ENCODE results near the gene ZNF732.
"Not testable (repeated sequence)": the region's sequence is repeated elsewhere in the genome, so short reads cannot be mapped to it uniquely, and the experiment has no call there.

ZNF732 gene

DNA sequence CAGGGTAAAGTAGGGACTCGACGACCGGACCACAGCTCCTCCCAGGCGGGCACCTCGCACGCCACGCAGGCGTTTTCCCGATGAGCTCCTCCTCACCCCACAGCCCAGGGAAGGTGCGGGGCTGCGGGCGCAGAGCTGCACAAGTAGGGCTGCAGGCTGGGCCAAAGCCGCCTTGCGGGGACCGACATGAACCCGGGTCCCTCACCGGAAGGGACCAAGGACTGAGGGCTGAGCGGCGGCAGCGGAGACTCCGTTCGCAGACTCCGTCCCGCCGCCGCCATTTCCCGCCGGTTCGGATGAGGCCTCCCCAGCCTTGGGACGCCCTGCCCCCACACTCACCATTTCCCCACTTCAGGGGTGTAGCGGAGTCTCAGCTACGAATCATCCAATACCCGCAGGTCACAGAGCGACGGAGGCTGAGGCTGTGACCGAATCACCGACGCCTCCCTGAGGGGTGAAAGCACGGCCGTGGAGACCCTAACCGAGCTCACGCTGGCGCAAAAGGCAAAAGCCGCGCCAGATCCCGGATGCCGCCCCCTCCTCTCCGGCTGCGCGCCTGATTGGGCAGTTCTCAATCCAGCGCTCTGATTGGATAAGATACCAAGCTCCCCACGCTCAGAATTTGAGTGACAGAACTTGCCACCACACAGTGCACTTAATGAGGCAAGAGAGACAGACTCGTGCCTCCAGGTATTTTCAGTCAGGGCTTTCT lies at the start of gene ZNF732:
TSS of gene ZNF732 (minus strand) at position 506 of the 712 bp plus-strand sequence. CDS start at position 342, 164 bp downstream.
- TF ChIP-seq ZNF274 (IDR thresholded peaks at IDR 0.05; ENCODE audit: low read depth, low read length): no peak
- no peak within 1 kb of the TSS for H3K4me3 ChIP-seq (ENCODE audit: low read length)

DNA sequence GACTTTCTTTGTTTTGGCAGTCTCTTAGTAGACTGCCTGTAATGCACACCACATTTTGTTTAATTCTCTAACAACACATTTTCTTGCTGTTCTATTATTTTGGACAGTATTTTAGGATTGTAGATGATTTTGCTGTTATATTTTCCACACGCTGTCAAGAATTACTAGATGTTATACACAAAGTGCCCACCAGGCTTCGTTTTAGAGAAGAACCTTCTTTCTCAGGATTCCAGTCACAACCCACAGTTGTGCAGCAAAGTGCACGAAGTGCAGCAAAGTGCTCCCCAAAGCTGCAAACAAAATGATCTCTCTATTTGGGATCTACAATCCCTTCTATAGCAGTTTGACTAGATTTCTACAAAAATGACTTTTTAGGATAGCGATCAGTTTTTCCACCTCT lies 34.7 kb upstream of the ZNF732 start:
- H3K4me3 ChIP-seq (ENCODE audit: low read length): no peak overlapping the region
- TF ChIP-seq ZNF274 (IDR thresholded peaks at IDR 0.05; ENCODE audit: low read depth, low read length): no peak

DNA sequence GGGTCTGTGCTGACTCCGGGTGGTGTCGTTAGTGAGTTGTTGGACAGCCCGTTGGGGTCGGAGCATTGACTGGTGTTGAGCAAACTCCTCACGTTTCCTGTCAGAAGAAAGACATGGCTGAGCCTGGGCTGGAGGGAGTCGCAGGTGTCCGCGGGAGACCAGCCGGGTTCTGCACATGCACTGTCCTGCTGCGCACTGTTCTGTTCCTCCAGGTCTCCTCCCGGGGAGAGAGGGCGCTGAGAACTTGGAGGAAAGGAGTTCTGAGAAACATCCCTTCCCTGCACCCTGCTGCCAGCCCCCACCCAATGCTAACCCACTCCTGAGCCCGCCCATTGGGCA lies 33.5 kb upstream of the ZNF732 start:
- H3K4me3 ChIP-seq (ENCODE audit: low read length): peak overlapping the region; percentile 71; the same call in 1 of the 2 replicates
- no peak for TF ChIP-seq ZNF274 (IDR thresholded peaks at IDR 0.05; ENCODE audit: low read depth, low read length)

DNA sequence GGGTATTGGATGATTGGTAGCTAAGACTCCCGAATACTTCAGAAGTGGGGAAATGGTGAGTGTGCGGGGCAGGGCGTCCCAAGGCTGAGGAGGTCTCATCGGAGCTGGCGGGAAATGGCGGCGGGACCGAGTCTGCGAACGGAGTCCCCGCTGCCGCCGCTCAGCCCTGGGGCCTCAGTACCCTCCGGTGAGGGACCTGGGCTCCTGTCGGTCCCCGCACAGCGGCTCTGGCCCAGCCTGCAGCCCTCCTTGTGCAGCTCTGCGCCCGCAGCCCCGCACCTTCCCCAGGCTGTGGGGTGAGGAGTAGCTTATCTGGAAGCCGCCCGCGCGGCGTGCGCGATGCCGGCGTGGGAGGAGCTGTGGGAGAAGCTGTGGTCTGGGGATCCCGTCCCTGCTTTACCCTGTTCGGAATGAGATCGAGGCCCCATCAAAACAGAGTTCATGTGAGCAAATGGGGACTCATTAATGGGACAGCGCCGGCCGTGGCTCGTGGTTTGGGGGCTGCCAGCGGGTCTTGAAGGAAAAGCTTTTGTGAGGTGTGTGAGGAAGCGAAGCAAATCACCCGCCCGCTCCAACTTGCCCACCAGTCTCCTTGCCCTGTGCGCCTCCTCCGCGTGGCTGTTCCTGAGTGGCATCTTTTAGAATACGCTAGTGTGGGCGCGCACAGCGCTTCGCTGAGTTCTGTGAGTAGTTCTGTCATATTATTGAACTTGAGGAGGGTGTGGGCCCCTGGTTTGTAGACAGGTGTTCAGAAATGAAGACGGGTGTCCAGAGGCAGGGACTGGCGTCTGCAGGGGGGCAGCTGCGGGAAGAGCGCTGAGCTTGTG lies 32.9 kb upstream of the ZNF732 start:
- H3K4me3 ChIP-seq (ENCODE audit: low read length): peak overlapping the region; percentile 71
- no peak for TF ChIP-seq ZNF274 (IDR thresholded peaks at IDR 0.05; ENCODE audit: low read depth, low read length)

DNA sequence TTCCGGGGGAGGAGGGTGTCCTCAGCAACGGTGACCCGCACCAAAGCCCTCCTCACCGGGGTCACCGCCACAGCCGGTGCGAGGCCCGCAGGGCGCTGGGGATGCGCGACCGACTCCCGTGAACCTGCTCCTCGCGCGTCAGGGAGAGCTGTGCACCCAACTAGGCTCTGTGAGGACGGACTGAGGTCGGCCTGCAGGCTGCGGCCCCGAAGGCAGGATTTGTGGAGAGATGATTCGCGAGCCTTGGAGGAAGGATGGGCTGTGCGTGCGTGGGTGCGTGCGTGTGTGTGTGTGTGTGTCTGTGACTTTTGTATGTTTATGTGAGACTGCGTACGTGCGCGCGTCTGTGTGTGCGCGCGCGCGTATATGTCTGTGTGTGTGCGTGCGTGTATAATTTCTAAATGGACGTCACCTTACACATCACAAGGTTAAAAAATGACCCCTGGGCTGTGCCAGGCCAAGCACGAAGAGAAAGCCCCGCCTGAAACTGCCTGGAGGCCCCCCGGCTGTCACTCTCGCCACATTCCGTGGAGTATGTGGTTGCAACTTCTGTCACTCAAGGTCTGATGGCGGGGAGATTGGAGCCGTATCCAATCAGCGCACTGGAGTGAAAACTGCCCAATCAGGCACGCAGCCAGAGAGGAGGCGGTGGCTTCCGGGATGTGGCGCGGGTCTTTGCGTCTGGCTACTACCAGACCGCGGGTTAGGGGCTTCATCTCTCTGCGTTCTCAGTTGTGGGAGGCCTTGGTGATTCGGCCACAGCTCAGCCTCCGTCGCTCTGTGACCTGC lies 32.1 kb upstream of the ZNF732 start, which contains the start of gene ZNF141:
TSS of gene ZNF141 (plus strand) at position 672 of the 789 bp plus-strand sequence. CDS start 170 bp downstream, outside the sequence.
- H3K4me3 ChIP-seq (ENCODE audit: low read length): peak within 1 kb of the TSS; percentile 71

DNA sequence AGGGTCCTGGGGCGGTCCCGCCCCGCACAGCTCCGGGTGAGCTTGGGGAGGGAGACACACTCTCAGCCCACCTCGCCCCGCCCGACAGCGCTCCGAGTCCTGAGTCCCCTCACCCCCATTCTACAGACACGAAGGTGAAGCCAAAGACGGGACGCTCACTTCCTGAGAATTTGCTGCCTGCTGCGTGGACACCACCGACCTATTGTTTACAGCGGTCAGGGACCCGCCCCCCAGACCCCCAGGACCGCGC lies 31.5 kb upstream of the ZNF732 start:
- no peak for TF ChIP-seq ZNF274 (IDR thresholded peaks at IDR 0.05; ENCODE audit: low read depth, low read length)
- peak overlapping the region; percentile 60; the same call in 1 of the 2 replicates for H3K4me3 ChIP-seq (ENCODE audit: low read length)

More for the DNA sequence above, 32.1 kb upstream of the ZNF732 start, which contains the start of gene ZNF141:
- no peak for TF ChIP-seq ZNF274 (IDR thresholded peaks at IDR 0.05; ENCODE audit: low read depth, low read length)

DNA sequence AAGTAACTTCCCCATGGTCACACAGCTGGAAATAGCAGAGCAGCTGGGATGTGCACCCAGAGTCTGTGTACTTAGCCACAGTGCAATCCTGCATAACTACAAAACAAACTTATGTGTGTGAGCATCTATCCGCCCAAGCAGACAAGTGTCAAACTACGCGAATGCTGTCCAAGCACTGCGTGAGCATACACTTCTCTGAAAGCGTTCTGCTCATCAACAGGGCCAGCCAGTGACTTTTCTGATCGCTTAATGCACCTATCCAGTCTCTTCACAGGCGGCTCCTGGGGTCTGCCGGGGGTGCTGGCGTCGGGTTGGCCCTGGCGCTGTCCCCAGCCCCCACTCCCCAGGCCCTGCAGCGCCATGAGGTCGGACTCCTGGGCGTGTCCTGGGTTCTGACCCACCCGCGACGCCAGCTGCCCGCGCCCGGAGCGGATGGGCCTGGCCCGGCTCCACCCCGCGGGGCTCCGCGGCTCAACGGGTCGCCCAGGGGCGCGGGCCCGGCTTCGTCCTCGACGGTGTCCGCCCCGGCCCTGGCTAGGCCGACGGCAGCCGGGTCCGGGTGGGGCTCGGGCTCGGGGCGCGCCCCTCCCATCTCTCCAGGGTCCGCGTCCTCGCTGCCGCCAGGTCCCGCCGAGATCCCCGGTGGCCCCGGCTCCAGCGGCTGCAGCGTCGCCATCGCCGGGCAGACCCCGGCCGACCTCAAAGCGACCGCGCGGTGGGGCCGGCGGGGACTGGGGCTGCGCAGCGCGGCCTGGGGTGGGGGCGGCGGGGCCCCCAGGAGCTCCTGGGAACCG lies 31.0 kb upstream of the ZNF732 start:
- TF ChIP-seq ZNF274 (IDR thresholded peaks at IDR 0.05; ENCODE audit: low read depth, low read length): no peak
- peak overlapping the region; percentile 60; the same call in 1 of the 2 replicates for H3K4me3 ChIP-seq (ENCODE audit: low read length)

DNA sequence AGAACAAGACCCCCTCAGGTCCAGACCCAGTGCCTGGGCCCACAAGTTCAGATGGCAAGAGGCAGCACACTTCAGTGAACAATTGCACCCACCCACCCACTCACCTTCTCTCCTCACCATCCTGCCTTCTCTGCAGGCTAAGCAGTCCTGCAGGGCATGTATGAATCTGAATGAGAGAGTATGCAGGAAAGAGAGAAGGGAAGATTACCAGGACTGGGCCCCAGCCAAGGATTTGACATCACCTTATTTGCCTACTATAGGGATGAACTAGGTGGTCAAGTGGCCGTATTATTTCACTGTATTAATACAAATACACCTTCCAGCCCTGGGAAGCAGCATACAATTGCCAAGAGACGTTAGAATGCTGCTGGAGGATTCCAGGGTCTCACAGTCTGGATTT lies 30.2 kb upstream of the ZNF732 start:
- no peak overlapping the region for H3K4me3 ChIP-seq (ENCODE audit: low read length)
- TF ChIP-seq ZNF274 (IDR thresholded peaks at IDR 0.05; ENCODE audit: low read depth, low read length): no peak

DNA sequence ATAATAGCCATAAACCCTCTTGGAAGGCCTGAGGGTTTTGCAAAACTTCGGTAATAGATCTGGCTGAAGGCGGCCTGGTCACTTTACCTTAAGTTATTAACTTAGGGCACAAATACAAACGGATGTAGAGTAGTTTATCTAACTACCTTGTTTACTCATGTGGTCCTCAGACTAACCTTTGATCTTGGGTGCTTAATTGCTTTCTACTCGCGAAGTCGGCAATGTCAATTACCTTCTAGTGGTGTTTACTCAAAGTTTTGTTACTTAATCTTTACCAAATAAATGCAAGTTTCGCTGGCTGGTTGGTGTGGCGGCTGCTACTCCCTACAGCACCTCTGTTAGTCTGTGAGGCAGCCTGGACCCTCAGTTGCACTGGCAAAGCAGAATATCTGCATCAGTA lies 23.5 kb upstream of the ZNF732 start:
- no peak overlapping the region for H3K4me3 ChIP-seq (ENCODE audit: low read length)
- TF ChIP-seq ZNF274 (IDR thresholded peaks at IDR 0.05; ENCODE audit: low read depth, low read length): no peak

DNA sequence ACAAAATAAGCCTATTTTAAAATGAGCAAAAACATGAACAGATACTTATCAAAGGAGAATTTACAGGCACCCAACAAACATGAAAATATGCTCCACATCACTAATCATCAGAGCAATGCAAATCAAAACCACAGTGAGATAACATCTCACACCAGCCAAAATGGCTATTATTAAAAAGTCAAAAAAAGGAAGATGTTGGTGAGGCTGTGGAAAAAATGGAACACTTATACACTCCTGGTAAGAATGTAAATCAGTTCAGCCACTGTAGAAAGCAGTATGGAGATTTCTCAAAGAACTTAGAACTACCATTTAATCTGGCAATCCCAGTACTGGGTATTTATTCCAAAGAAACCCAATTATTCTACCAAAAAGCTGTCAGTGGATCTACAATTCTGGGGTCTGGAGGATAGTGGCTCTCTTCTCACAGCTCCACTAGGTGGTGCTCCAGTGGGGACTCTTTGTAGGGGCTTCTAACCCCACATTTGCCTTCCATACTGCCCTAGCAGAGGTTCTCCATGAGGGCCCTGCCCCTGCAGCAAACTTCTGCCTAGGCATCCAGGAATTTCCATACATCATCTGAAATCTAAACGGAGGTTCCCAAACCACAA lies 9.1 kb upstream of the ZNF732 start:
- no peak overlapping the region for H3K4me3 ChIP-seq (ENCODE audit: low read length)
- no peak for TF ChIP-seq ZNF274 (IDR thresholded peaks at IDR 0.05; ENCODE audit: low read depth, low read length)

DNA sequence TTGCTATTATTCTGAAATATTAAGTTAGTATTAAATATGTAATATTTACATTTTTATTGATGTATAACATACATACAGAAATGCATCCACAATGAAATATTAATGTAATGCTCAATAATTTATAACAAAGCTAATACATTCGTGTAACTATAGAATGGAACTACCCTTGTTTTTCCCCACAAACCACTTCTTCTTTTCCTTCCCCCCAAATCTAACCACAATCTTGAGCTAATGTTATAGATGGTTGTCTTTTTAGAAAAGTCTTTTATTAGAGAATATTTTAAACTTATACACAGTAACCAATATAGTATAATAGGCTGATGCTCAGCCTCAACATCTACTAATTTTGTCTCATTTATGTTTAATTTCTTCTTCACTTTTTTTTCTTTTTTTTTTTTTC lies 4.5 kb upstream of the ZNF732 start:
- TF ChIP-seq ZNF274 (IDR thresholded peaks at IDR 0.05; ENCODE audit: low read depth, low read length): no peak
- no peak overlapping the region for H3K4me3 ChIP-seq (ENCODE audit: low read length)

DNA sequence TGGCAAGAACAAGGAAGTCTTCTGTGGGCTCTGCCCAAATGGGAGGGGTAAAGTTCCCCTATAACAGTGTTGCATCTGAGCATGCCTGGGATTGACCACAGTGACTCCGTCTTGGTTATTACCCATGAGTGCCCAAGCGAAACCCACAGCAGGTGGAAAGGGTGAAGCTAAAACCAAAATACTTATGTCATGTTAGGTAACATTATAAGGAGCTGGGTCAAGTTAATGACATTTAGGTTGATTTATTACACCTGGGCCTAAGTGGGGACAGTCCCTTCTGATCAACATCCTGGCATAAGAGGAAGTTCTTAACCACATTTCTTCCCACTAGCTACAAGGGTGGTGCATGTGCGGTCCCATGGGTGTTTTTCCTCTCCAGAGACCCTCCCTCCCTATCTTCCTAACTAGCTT lies 1.3 kb upstream of the ZNF732 start:
- no peak for TF ChIP-seq ZNF274 (IDR thresholded peaks at IDR 0.05; ENCODE audit: low read depth, low read length)
- H3K4me3 ChIP-seq (ENCODE audit: low read length): no peak overlapping the region

DNA sequence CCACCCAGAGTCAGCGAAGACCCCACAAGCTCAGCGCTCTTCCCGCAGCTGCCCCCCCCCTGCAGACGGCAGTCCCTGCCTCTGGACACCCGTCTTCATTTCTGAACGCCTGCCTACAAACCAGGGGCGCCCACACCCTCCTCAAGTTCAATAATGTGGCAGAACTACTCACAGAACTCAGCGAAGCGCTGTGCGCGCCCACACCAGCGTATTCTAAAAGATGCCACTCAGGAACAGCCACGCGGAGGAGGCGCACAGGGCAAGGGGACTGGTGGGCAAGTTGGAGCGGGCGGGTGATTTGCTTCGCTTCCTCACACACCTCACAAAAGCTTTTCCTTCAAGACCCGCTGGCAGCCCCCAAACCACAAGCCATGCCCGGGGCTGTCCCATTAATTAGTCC lies 758 bp downstream of the ZNF732 start:
- not testable (repeated sequence) for H3K4me3 ChIP-seq (ENCODE audit: low read length)

Measured in GM08714 (cell line).